Breast epithelium (tissue), 4 donors: ENCODE results near the gene SNX25. TPM values are rescaled to one million over a fixed set of nuclear protein-coding genes. Genes with fewer than 3 reads are reported as not detected.
"Not testable (repeated sequence)": the region's sequence is repeated elsewhere in the genome, so short reads cannot be mapped to it uniquely, and the experiment has no call there.

Experiments used
- DNase-seq, 2 donors: peaks; one replicate each; pipeline ENCODE4 v3.0.0-alpha.2; 2019; ENCODE audit warnings: low spot score in 2 of 2
- H3K27ac ChIP-seq, 2 donors: fragments of 200-600 bp; sonication (generic) in 1 of 2; one replicate each; pipeline ENCODE4 v1.5.1; 2016 to 2019; ENCODE audit warnings: mild to moderate bottlenecking in 1 of 2
- H3K27me3 ChIP-seq, 2 donors: fragments of 200-600 bp; sonication (generic) in 1 of 2; one replicate each; pipeline versions ENCODE4 v1.5.1 to v1.6.0; 2017 to 2019; ENCODE audit warnings: control low read depth in 1 of 2, mild to moderate bottlenecking in 1 of 2
- H3K36me3 ChIP-seq: fragments of 200-600 bp; one replicate; pipeline ENCODE4 v1.5.1; 2019
- H3K4me1 ChIP-seq, 2 donors: fragments of 200-600 bp; sonication (generic); one replicate each; pipeline ENCODE4 v1.5.1; 2016 to 2019; ENCODE audit warnings: control low read depth in 1 of 2
- H3K4me3 ChIP-seq, 3 donors: fragments of 200-600 bp; sonication (generic); 1 replicate in 2 of 3; 2 replicates in 1 of 3; pipeline ENCODE4 v1.5.1; 2016 to 2019; ENCODE audit warnings: mild to moderate bottlenecking in 3 of 3, moderate library complexity in 2 of 3
- H3K9me3 ChIP-seq, 2 donors: fragments of 200-600 bp; sonication (generic) in 1 of 2; one replicate each; pipeline ENCODE4 v1.5.1; 2016 to 2019; ENCODE audit warnings: control low read depth in 1 of 2
- CTCF ChIP-seq, 3 donors: fragments of 450-650 bp; IDR thresholded peaks; one replicate each; pipeline ENCODE4 v1.5.1; 2016 to 2017; ENCODE audit warnings: antibody characterized with exemption in 3 of 3, mild to moderate bottlenecking in 3 of 3, moderate library complexity in 3 of 3
- POLR2A ChIP-seq: fragments of 450-650 bp; IDR thresholded peaks from one replicate; pipeline ENCODE4 v1.6.1; 2016; ENCODE audit warnings: antibody characterized with exemption, mild to moderate bottlenecking, moderate library complexity
- POLR2AphosphoS5 ChIP-seq, 3 donors: sonication (generic); formaldehyde crosslinking; IDR thresholded peaks; one replicate each; pipeline ENCODE4 v1.6.1; 2017; ENCODE audit warnings: antibody characterized with exemption in 3 of 3
- intact Hi-C: fragments of 100-400 bp; cut with DNase I; formaldehyde crosslinking; loops from one replicate; pipeline ENCODE4 v1.15.1; 2023; ENCODE audit warnings: low total_unique reads
- total RNA-seq, 3 donors: library from RNA; depleted of rRNA; stranded (reverse); fragments of >200 nt; gene quantifications; one replicate each; pipeline ENCODE4 v1.1.0, GENCODE V29; 2016

Gene SNX25
- total RNA-seq, 3 donors from 2014 or later = 16.8 to 30.1 (median 29.8) TPM

- intact Hi-C loops = loop anchor here (10.0 kb wide), 1 partner anchor 191 kb away; the partner anchor contains the start of genes ANKRD37 and LRP2BP
Measured at GRCh38 chr4:185203486-185204237, 5.7 kb upstream of the SNX25 start, which contains the start of gene CFAP97. CFAP97 (minus strand) TSS chr4:185204000; CDS start chr4:185191196, 12,804 bp downstream.

GRCh38 chr4:185204238-185204910 is 5.0 kb upstream of the SNX25 start:
- intact Hi-C loops = loop anchor here (10.0 kb wide), 1 partner anchor 190 kb away; the partner anchor contains the start of genes ANKRD37 and LRP2BP
- Histone ChIP-seq H3K27me3 (no peaks in the 10 kb centered on the region), H3K9me3 (no peaks in the 10 kb centered on the region), H3K27ac (peak overlapping the region; percentile 99 to 100), H3K36me3 (no peaks in the 10 kb centered on the region), H3K4me3 (peak overlapping the region; percentile 68 to 98 (median 81)), H3K4me1 (no peaks in the 10 kb centered on the region)
- DNase-seq = no peak
- no peak for TF ChIP-seq CTCF (IDR thresholded peaks at IDR 0.05)
- TF ChIP-seq POLR2A = no peak
- TF ChIP-seq POLR2AphosphoS5 (IDR thresholded peaks at IDR 0.05) = no peak

More at GRCh38 chr4:185203486-185204237, 5.7 kb upstream of the SNX25 start, which contains the start of gene CFAP97:
- TF ChIP-seq POLR2A (no peak), POLR2AphosphoS5 (IDR thresholded peaks at IDR 0.05) (peak in 2 of 3 donors; percentile 28 to 62), CTCF (IDR thresholded peaks at IDR 0.05) (no peak)
- H3K4me1 ChIP-seq = no peaks in the 10 kb centered on the region
- H3K27ac ChIP-seq = peak within 1 kb of the TSS; percentile 99 to 100
- peak; percentile 79 for DNase-seq
- H3K9me3 ChIP-seq = no peaks in the 10 kb centered on the region
- H3K4me3 ChIP-seq = peak within 1 kb of the TSS; percentile 68 to 98 (median 81)
- no peaks in the 10 kb centered on the region for H3K36me3 ChIP-seq
- no peaks in the 10 kb centered on the region for H3K27me3 ChIP-seq

- intact Hi-C loops = loop anchor here (10.0 kb wide), 1 partner anchor 190 kb away; the partner anchor contains the start of genes ANKRD37 and LRP2BP
- not testable (repeated sequence) for DNase-seq
Measured at GRCh38 chr4:185205073-185205472, 4.3 kb upstream of the SNX25 start.

GRCh38 chr4:185205697-185206342 is 3.6 kb upstream of the SNX25 start:
- Histone ChIP-seq H3K27me3 (no peaks in the 10 kb centered on the region), H3K36me3 (no peaks in the 10 kb centered on the region), H3K27ac (no peak overlapping the region), H3K4me3 (no peak overlapping the region), H3K4me1 (peaks cover 0 to under 1% of the 10 kb centered on the region in 2 donors), H3K9me3 (no peaks in the 10 kb centered on the region)
- no peak for TF ChIP-seq POLR2AphosphoS5 (IDR thresholded peaks at IDR 0.05)
- TF ChIP-seq POLR2A = no peak
- TF ChIP-seq CTCF (IDR thresholded peaks at IDR 0.05) = no peak
- no peak for DNase-seq
- intact Hi-C loops = loop anchor here (10.0 kb wide), 1 partner anchor 189 kb away; the partner anchor contains the start of genes ANKRD37 and LRP2BP

More at GRCh38 chr4:185205073-185205472, 4.3 kb upstream of the SNX25 start:
- H3K4me3 ChIP-seq, H3K27me3 ChIP-seq, H3K36me3 ChIP-seq, H3K9me3 ChIP-seq, H3K4me1 ChIP-seq: not testable (repeated sequence)
- peak overlapping the region; percentile 99 to 100 for H3K27ac ChIP-seq

- intact Hi-C loops = loop anchor here (10.0 kb wide), 1 partner anchor 187 kb away; the partner anchor contains the start of genes ANKRD37 and LRP2BP
- Histone ChIP-seq H3K9me3 (no peaks in the 10 kb centered on the region), H3K27ac (no peak overlapping the region), H3K4me1 (peaks cover 0 to 5% of the 10 kb centered on the region in 2 donors), H3K36me3 (no peaks in the 10 kb centered on the region), H3K4me3 (no peak overlapping the region), H3K27me3 (no peaks in the 10 kb centered on the region)
- no peak for DNase-seq
- TF ChIP-seq POLR2AphosphoS5 (IDR thresholded peaks at IDR 0.05) (no peak), POLR2A (no peak), CTCF (IDR thresholded peaks at IDR 0.05) (no peak)
Measured at GRCh38 chr4:185207466-185207865, 1.9 kb upstream of the SNX25 start.

GRCh38 chr4:185209852-185210101 is 379 bp downstream of the SNX25 start:
- not testable (repeated sequence) for H3K9me3 ChIP-seq, H3K36me3 ChIP-seq, H3K4me1 ChIP-seq, H3K27me3 ChIP-seq, DNase-seq
- H3K27ac ChIP-seq = peak overlapping the region; percentile 89 to 96
- peak overlapping the region; percentile 60 to 78 (median 77) for H3K4me3 ChIP-seq
- intact Hi-C loops = loop anchor here (10.0 kb wide), 1 partner anchor 185 kb away; the partner anchor contains the start of genes ANKRD37 and LRP2BP
